A673 (cell line): ENCODE data around the gene NRXN2. TPM values are rescaled to one million over a fixed set of nuclear protein-coding genes. Genes with fewer than 3 reads are reported as not detected.
A peak's percentile ranks its signal among the peaks of the same experiment; 100 is the strongest.

ENCODE experiments used
- BruUV-seq: library from RNA; stranded (reverse); fragments of 400-500 nt; replicated peaks from 2 replicates; lab custom pipeline; 2021; lab: Mats Ljungman, UMichigan
- CTCF ChIA-PET: fragments of 300-600 bp; sonication (Branson Sonifier 250); formaldehyde crosslinking; loops from one replicate; lab custom pipeline; 2022; ENCODE audit warnings: antibody characterized with exemption; lab: Charles Lee
- POLR2A ChIA-PET: fragments of 300-600 bp; sonication (Branson Sonifier 250); formaldehyde crosslinking; loops from one replicate; lab custom pipeline; 2022; ENCODE audit warnings: antibody characterized with exemption; ENCODE audit not compliant: low non-redundant PET; lab: Charles Lee
- DNase-seq: peaks from one replicate; pipeline ENCODE4 v3.0.0-alpha.2; 2015; ENCODE audit warnings: low spot score
- H3K27ac ChIP-seq: fragments of 200-600 bp; sonication (generic); 2 replicates; pipeline ENCODE4 v1.5.1; 2016; ENCODE audit warnings: mixed run types, low read depth, mild to moderate bottlenecking, mixed read lengths, antibody characterized with exemption, low read length; ENCODE audit not compliant: poor library complexity, severe bottlenecking
- H3K27me3 ChIP-seq: fragments of 200-600 bp; sonication (generic); replicated peaks from 2 replicates; pipeline ENCODE4 v1.6.1; 2017; ENCODE audit warnings: mixed run types, low read depth, mild to moderate bottlenecking, mixed read lengths, antibody characterized with exemption, low read length; ENCODE audit not compliant: insufficient read depth, poor library complexity
- H3K36me3 ChIP-seq: fragments of 200-600 bp; sonication (generic); 2 replicates; pipeline ENCODE4 v1.6.1; 2016; ENCODE audit warnings: mixed run types, mild to moderate bottlenecking, mixed read lengths, antibody characterized with exemption, low read length; ENCODE audit not compliant: insufficient read depth, poor library complexity, severe bottlenecking
- H3K4me1 ChIP-seq: fragments of 200-600 bp; sonication (generic); 2 replicates; pipeline ENCODE4 v1.6.1; 2017; ENCODE audit warnings: mixed run types, mild to moderate bottlenecking, mixed read lengths, antibody characterized with exemption, low read length; ENCODE audit not compliant: insufficient read depth, poor library complexity, severe bottlenecking
- H3K4me3 ChIP-seq: fragments of 200-600 bp; sonication (generic); 2 replicates; pipeline ENCODE4 v1.5.1; 2016; ENCODE audit warnings: low read depth, mixed run types, mild to moderate bottlenecking, mixed read lengths, low read length; ENCODE audit not compliant: poor library complexity, severe bottlenecking
- H3K9me3 ChIP-seq: fragments of 200-600 bp; sonication (generic); 2 replicates; pipeline ENCODE4 v1.6.1; 2016; ENCODE audit warnings: mixed run types, low read depth, mild to moderate bottlenecking, mixed read lengths, antibody characterized with exemption, low read length; ENCODE audit not compliant: poor library complexity, severe bottlenecking
- EZH2 ChIP-seq: fragments of 200-600 bp; sonication (generic); IDR thresholded peaks from 2 replicates; pipeline ENCODE4 v1.6.1; 2017; ENCODE audit warnings: borderline replicate concordance, low read depth, mild to moderate bottlenecking, mixed read lengths, antibody characterized with exemption, low read length; ENCODE audit not compliant: poor library complexity, severe bottlenecking
- intact Hi-C: fragments of 100-400 bp; cut with micrococcal nuclease; formaldehyde crosslinking; loops from one replicate; pipeline ENCODE4 v1.10.0; 2022; ENCODE audit not compliant: unreplicated experiment
- total RNA-seq: library from RNA; stranded (reverse); gene quantifications from 2 replicates; pipeline ENCODE4 v1.2.3, GENCODE V29; 2021
- TF ChIP-seq, protein P1 (sequence below): fragments of 300-800, 200-600 bp; sonication (generic); conservative IDR thresholded peaks from 2 replicates; pipeline ENCODE4 v1.5.1; 2017; ENCODE audit warnings: low read depth, mild to moderate bottlenecking, antibody characterized with exemption, low read length, moderate library complexity, mixed read lengths

Gene NRXN2
- total RNA-seq, 1 experiment from 2014 or later, result 5.0 TPM

DNA sequence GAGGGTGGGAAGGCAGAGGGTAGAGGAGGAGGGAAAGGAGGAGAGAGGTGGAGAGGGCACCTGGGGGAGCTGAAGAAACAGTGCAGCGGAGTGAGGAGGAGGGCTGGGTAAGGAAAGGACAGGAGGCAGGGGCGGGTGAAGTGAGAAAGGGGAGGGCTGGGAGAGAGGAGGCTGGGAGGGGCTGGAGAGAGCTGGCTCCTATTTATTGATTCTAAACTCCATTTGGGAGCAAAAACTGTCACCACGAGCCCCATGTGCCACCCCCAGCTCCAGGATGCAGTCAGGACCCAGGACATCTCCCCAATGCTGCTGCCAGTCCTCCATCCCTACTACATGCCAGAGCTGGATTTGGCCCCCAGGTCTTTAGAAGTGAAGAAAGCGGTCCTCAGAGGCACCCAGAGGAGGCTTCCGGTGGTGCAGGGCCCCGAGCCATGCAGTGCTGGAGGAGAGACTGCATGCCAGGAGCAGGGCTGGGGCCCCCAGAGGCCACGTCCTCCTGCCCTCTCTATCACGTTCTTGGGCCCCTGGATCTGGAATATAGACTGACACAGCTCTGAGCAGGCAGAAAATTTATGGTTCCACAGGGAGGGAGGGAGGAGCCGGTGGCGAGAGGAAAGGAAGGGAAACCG, 78.2 kb downstream of the NRXN2 start:
- Histone ChIP-seq H3K4me3 (no peak overlapping the region), H3K4me1 (peaks cover 10% of the 10 kb centered on the region), H3K27me3 (peaks cover 55% of the 10 kb centered on the region), H3K9me3 (no peaks in the 10 kb centered on the region), H3K36me3 (no peaks in the 10 kb centered on the region), H3K27ac (no peak overlapping the region)
- DNase-seq, result no peak
- ChIA-PET POLR2A (no interaction called here), CTCF (interaction anchor here (0.7 kb wide), 1 partner anchor 377 kb away, joined by 8 read pairs; no protein-coding TSS in a partner anchor)
- TF ChIP-seq, protein P1, sequence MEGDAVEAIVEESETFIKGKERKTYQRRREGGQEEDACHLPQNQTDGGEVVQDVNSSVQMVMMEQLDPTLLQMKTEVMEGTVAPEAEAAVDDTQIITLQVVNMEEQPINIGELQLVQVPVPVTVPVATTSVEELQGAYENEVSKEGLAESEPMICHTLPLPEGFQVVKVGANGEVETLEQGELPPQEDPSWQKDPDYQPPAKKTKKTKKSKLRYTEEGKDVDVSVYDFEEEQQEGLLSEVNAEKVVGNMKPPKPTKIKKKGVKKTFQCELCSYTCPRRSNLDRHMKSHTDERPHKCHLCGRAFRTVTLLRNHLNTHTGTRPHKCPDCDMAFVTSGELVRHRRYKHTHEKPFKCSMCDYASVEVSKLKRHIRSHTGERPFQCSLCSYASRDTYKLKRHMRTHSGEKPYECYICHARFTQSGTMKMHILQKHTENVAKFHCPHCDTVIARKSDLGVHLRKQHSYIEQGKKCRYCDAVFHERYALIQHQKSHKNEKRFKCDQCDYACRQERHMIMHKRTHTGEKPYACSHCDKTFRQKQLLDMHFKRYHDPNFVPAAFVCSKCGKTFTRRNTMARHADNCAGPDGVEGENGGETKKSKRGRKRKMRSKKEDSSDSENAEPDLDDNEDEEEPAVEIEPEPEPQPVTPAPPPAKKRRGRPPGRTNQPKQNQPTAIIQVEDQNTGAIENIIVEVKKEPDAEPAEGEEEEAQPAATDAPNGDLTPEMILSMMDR, result peak; percentile 24; the same call in 1 of the 2 replicates
- TF ChIP-seq EZH2, result no peak
- intact Hi-C loops, result no loop called here
- no TSS peak for BruUV-seq

DNA sequence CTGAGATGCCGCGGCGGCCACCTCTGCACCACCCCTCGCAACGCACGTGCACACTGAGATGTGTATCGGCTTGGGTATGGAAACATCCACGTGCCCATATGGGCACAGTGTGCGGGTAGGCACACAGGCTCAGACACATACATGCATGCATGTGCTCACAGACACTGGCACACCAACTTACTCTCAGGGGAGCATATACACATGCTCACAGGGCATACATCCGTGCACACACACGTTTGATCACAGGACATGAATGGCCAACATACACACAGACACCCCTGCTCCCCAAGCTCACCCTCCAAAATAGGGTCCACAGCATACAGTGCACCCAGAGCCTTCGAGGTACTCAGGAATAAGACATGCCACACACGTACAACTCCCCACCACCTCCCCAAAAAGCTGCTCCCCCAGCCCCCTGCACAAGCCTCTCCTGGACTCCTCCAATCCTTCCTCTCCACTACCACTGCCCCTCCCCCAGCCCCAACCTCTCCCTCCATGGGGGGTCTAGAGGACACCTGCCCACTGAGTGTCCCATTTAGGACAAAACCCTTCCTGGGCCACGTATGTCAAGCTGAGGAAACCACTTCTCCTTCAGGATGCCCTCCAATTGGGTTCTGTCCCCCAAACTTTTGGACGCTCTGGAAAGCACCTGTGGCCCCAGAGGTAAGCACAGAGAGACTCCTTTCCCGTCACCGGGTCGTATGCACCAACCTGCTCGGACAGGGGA, 78.9 kb downstream of the NRXN2 start:
- Histone ChIP-seq H3K27me3 (peaks cover 60% of the 10 kb centered on the region), H3K4me1 (peaks cover 10% of the 10 kb centered on the region), H3K27ac (no peak overlapping the region), H3K4me3 (peak overlapping the region; percentile 45), H3K36me3 (no peaks in the 10 kb centered on the region), H3K9me3 (no peaks in the 10 kb centered on the region)
- CTCF ChIA-PET, result no interaction called here
- POLR2A ChIA-PET, result no interaction called here
- BruUV-seq, result no TSS peak
- TF ChIP-seq, protein P1, result no peak
- intact Hi-C loops, result no loop called here
- no peak for DNase-seq

DNA sequence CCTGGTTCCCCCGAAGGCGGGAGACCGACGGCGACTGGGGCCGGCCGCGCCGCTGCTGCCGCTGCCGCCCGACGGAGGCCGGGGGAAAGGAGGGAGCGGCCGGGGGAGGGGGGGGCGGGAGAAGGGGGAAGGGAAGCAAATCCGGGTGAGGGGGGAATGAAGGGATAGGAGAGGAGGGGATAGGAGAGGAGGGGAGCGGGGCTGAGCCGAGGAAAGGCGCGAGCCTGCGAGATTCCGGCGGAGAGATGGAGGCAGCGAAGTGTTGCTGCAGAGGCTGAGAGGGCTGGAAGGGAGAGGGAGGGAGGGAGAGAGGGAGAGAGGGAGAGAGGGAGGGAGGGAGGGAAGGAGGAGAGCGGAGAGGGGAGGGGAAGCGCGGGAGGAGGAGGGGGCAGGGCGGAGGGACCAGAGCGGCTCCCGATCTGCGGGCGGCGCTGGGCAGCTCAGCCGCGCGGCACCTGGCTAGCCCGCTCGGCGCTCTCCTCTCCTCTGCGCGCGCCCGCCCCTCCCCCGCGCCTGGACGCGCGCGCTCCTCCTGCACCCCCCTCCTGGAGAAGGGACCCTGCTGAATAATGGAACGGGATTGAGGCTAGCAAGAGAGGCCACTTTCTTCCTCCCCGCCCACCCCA, 79.6 kb downstream of the NRXN2 start:
- intact Hi-C loops, result no loop called here
- TF ChIP-seq, protein P1, result no peak
- TF ChIP-seq EZH2, result no peak
- Histone ChIP-seq H3K36me3 (no peaks in the 10 kb centered on the region), H3K4me3 (peak overlapping the region; percentile 45), H3K27ac (no peak overlapping the region), H3K4me1 (peaks cover 11% of the 10 kb centered on the region), H3K27me3 (peaks cover 64% of the 10 kb centered on the region), H3K9me3 (no peaks in the 10 kb centered on the region)
- POLR2A ChIA-PET, result no interaction called here
- peak; percentile 61 for DNase-seq
- CTCF ChIA-PET, result interaction anchor here (0.7 kb wide), 1 partner anchor 134 kb away, joined by 10 read pairs; no protein-coding TSS in a partner anchor
- no TSS peak for BruUV-seq
